Frontal cortex (tissue), 4 donors: ENCODE data around the gene REM1. TPM values are rescaled to one million over a fixed set of nuclear protein-coding genes. Genes with fewer than 3 reads are reported as not detected.
"Not testable (repeated sequence)": the region's sequence is repeated elsewhere in the genome, so short reads cannot be mapped to it uniquely, and the experiment has no call there.

Experiments used
- DNase-seq, 2 donors: peaks; one replicate each; pipeline ENCODE4 v3.0.0; 2012; ENCODE audit warnings: low spot score in 2 of 2
- FAIRE-seq: peaks from 2 replicates; lab custom pipeline; 2012; peaks lifted over from hg19 to GRCh38; lab: Jason Lieb, UNC
- total RNA-seq: library from RNA; depleted of rRNA; stranded (reverse); fragments of >200 nt; gene quantifications from one replicate; pipeline ENCODE4 v1.2.3, GENCODE V29; 2014
- donor health status: control.
- donor health status: control.
- donor health status: control.

REM1 gene
- total RNA-seq, 1 donor from 2014 or later = not detected

DNA sequence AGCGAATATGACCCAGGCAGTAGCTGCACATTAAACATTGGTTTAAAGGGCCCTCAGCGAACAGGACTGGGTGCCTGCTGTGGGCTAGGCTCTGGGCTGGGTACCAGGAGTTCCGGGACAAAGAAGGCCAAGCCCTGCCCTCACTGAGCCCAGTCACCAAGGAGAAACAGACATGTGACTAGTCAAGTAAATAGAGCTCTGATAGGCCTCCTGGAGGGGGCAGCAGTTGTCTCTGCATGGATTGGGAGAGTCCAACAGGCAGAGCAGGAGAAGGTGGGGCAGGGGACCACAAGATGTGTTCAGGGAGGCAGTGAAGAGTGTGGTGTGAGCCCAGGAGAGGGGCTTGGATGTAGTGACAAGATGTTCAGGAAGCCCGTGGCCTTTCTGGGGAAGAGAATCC lies 42.3 kb downstream of the REM1 start:
- DNase-seq (no peak), FAIRE-seq (no peak)

DNA sequence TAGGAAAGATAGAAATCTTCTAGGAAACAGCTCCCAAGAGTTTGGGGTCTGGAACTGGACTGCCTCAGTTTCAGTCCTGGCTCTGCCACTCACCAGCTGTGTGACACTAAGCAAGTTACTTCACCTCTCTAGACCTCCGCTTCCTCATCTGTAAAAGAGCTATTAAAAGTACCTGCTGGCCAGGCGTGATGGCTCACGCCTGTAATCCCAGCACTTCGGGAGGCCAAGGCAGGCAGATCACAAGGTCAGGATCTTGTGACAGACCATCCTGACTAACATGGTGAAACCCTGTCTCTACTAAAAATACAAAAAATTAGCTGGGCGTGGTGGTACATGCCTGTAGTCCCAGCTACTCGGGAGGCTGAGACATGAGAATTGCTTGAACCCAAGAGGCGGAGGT lies 46.2 kb downstream of the REM1 start:
- DNase-seq, FAIRE-seq: not testable (repeated sequence)

DNA sequence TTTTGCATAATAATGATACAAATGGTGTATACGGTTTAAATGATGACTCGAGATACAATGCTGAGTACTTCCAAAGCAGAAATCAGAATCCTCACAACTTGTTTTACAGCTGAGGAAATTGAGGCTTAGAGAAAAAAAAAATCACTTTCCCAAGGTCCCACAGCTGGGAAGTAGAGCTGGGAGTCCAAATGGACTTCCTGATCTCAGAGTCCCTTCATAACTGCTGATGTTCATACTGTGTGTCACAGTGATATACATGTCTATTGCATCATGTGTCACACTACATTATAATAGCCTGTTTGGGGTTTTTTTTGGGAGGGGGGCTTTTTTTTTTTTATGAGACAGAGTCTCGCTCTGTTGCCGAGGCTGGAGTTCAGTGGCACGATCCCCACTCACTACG lies 47.6 kb downstream of the REM1 start:
- FAIRE-seq = no peak

DNA sequence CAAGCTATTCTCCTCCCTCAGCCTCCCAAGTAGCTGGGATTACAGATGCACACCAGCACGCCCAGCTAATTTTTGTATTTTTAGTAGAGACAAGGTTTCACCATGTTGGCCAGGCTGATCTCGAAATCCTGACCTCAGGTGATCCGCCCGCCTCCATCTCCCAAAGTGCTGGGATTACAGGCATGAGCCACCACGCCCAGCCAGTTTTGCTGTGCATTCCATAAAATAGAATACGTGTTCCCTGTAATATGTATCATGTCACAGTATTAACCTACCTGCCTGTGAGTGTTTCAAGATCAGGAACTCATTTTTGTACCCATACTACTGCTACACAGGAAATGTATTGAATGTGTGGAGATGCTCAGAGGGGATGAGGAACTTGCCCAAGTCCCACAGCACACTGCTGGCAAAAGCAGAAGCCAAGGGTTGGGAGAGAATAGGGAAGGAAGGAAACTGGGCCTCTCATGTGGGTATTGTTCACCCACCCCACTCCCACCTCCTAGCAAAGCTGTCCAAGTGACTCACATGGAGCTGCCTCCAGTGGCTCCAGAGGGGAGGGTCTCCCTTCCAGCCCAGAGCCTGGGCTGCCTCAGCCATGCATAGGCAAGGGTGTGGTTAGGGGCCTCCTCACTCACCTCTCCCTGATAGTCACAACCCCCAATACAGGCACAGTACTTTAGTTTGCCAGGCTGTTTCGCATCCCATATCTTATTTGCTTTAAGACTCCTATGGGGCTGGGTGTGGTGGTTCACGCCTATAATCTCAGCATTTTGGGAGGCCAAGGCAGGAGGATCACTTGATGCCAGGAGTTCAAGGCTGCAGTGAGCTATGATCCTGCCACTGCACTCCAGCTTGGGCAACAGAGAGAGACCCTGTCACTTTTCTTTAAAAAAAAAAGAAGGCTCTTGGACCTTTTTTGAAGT lies 48.5 kb downstream of the REM1 start:
- no peak for FAIRE-seq
- no peak for DNase-seq

More for the DNA sequence above, 47.6 kb downstream of the REM1 start:
- no peak for DNase-seq

DNA sequence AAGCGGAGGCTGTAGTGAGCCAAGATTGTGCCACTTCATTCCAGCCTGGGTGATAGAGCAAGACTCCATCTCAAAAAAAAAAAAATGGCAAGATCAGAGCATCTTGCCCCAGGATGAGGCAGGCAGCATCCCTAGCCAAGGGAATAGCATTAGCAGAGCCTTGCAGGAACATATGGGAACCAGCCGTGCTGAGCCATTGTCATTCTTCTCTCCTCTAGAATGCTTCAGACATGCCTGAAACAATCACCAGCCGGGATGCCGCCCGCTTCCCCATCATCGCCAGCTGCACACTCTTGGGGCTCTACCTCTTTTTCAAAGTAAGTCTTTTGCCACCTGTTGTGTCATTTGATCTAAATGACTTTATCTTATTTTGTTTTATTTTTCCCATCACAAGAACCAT lies 52.2 kb downstream of the REM1 start:
- DNase-seq (no peak), FAIRE-seq (no peak)

Other genes with a start within 250 kb of the REM1 start
- gene DEFB115, start 217.6 kb upstream of the REM1 start, total RNA-seq = not detected
- not detected for gene DEFB116, start 166.7 kb upstream of the REM1 start, total RNA-seq
- not detected for gene DEFB118, start 106.7 kb upstream of the REM1 start, total RNA-seq
- gene DEFB119, start 84.7 kb upstream of the REM1 start, total RNA-seq = not detected
- not detected for gene DEFB121, start 69.1 kb upstream of the REM1 start, total RNA-seq
- not detected for gene DEFB123, start 34.7 kb upstream of the REM1 start, total RNA-seq
- not detected for gene DEFB124, start 161 bp upstream of the REM1 start, total RNA-seq
- gene HM13, start 39.2 kb downstream of the REM1 start, total RNA-seq = 26.1 TPM
- 46.1 TPM for gene ID1, start 130.0 kb downstream of the REM1 start, total RNA-seq
- gene COX4I2, start 162.6 kb downstream of the REM1 start, total RNA-seq = 1.2 TPM
- 32.6 TPM for gene BCL2L1, start 247.6 kb downstream of the REM1 start, total RNA-seq